HEK293T (cell line): ENCODE results near the gene IL1R1.

Experiments used
- ARNT ChIP-seq: fragments of 450-650 bp; IDR thresholded peaks from 2 replicates; pipeline ENCODE4 v1.6.1; 2017; ENCODE audit warnings: mild to moderate bottlenecking
- BHLHE40 ChIP-seq: fragments of 450-650 bp; IDR thresholded peaks from 2 replicates; pipeline ENCODE4 v1.6.1; 2016; ENCODE audit warnings: mild to moderate bottlenecking, moderate library complexity, borderline replicate concordance
- CTBP1 ChIP-seq: fragments of 450-650 bp; IDR thresholded peaks from 2 replicates; pipeline ENCODE4 v1.6.1; 2016; ENCODE audit warnings: borderline replicate concordance
- ELF4 ChIP-seq: fragments of 450-650 bp; IDR thresholded peaks from 2 replicates; pipeline ENCODE4 v1.6.1; 2017; ENCODE audit warnings: antibody characterized with exemption
- FOXA1 ChIP-seq: fragments of 450-650 bp; IDR thresholded peaks from 2 replicates; pipeline ENCODE4 v1.6.1; 2016; ENCODE audit warnings: mild to moderate bottlenecking
- FOXK2 ChIP-seq: fragments of 450-650 bp; IDR thresholded peaks from 2 replicates; pipeline ENCODE4 v1.6.1; 2016; ENCODE audit warnings: mild to moderate bottlenecking
- HDGF ChIP-seq: fragments of 450-650 bp; IDR thresholded peaks from 2 replicates; pipeline ENCODE4 v1.6.1; 2017; ENCODE audit warnings: antibody characterized with exemption, borderline replicate concordance
- LEF1 ChIP-seq: fragments of 450-650 bp; IDR thresholded peaks from 2 replicates; pipeline ENCODE4 v1.6.1; 2017; ENCODE audit warnings: mild to moderate bottlenecking, borderline replicate concordance
- PKNOX1 ChIP-seq: fragments of 450-650 bp; IDR thresholded peaks from 2 replicates; pipeline ENCODE4 v1.6.1; 2016
- SP1 ChIP-seq: fragments of 450-650 bp; IDR thresholded peaks from 2 replicates; pipeline ENCODE4 v1.6.1; 2017
- SUZ12 ChIP-seq: fragments of 450-650 bp; IDR thresholded peaks from 2 replicates; pipeline ENCODE4 v1.6.1; 2016; ENCODE audit warnings: mild to moderate bottlenecking
- TARDBP ChIP-seq: fragments of 450-650 bp; IDR thresholded peaks from 2 replicates; pipeline ENCODE4 v1.6.1; 2016

DNA sequence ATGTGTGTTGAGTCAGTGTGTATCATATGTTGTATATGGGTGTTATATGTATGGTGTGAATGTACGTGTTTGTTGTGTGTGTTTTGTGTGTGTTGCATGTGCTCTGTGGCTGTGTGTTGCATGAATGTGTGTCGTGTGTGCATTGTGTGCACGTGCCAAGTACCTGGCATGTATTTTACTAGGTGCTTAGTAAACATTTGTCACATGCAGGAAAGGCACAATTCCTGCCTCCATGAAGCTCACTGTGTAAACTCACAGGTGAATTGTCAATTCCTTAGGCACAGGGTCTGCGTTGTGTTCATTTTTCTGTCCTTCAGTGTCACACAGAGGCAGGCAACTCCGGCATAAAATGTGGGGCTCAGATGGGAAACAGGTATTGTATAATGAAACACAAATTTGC lies 22.3 kb upstream of the IL1R1 start:
- no peak for TF ChIP-seq ELF4
- no peak for TF ChIP-seq FOXK2
- TF ChIP-seq PKNOX1: no peak
- no peak for TF ChIP-seq BHLHE40
- no peak for TF ChIP-seq FOXA1
- TF ChIP-seq ARNT: no peak
- TF ChIP-seq TARDBP: no peak
- TF ChIP-seq LEF1: no peak
- no peak for TF ChIP-seq SP1
- no peak for TF ChIP-seq CTBP1
- no peak for TF ChIP-seq SUZ12
- no peak for TF ChIP-seq HDGF
